Liver (tissue), 9 donors: Measurements from ENCODE around the gene INPP5E. TPM values are rescaled to one million over a fixed set of nuclear protein-coding genes. Genes with fewer than 3 reads are reported as not detected.

ENCODE experiments used
- DNase-seq: peaks from one replicate; pipeline ENCODE4 v3.0.0-alpha.2; 2017; ENCODE audit warnings: low spot score
- H3K27ac ChIP-seq, 2 donors: one replicate each; pipeline ENCODE4 v1.7.0; 2013; ENCODE audit warnings: inconsistent platforms in 2 of 2, low read length in 2 of 2, control low read depth in 1 of 2, low read depth in 1 of 2, mild to moderate bottlenecking in 1 of 2
- H3K27me3 ChIP-seq, 4 donors: one replicate each; pipeline versions ENCODE4 v1.6.1 to v1.7.0; 2013; ENCODE audit warnings: low read length in 3 of 4, inconsistent platforms in 1 of 4, mild to moderate bottlenecking in 1 of 4, moderate library complexity in 1 of 4; ENCODE audit not compliant: control insufficient read depth in 4 of 4, insufficient read depth in 4 of 4
- H3K36me3 ChIP-seq, 4 donors: one replicate each; pipeline versions ENCODE4 v1.6.1 to v1.7.0; 2013; ENCODE audit warnings: low read length in 3 of 4, mild to moderate bottlenecking in 3 of 4, low read depth in 1 of 4, moderate library complexity in 1 of 4; ENCODE audit not compliant: control insufficient read depth in 4 of 4, insufficient read depth in 3 of 4
- H3K4me1 ChIP-seq, 4 donors: one replicate each; pipeline versions ENCODE4 v1.6.1 to v1.7.0; 2013; ENCODE audit warnings: low read length in 3 of 4, mild to moderate bottlenecking in 3 of 4, moderate library complexity in 1 of 4; ENCODE audit not compliant: control insufficient read depth in 4 of 4, insufficient read depth in 4 of 4
- H3K4me3 ChIP-seq, 3 donors: one replicate each; pipeline versions ENCODE4 v1.6.1 to v1.7.0; 2013; ENCODE audit warnings: low read length in 3 of 3, control low read depth in 1 of 3, low read depth in 1 of 3, mild to moderate bottlenecking in 1 of 3
- H3K9ac ChIP-seq, 2 donors: one replicate each; pipeline ENCODE4 v1.7.0; 2013; ENCODE audit warnings: low read length in 2 of 2, mild to moderate bottlenecking in 2 of 2, moderate library complexity in 2 of 2, control low read depth in 1 of 2, low read depth in 1 of 2
- H3K9me3 ChIP-seq, 4 donors: one replicate each; pipeline versions ENCODE4 v1.6.1 to v1.7.0; 2013; ENCODE audit warnings: low read length in 3 of 4; ENCODE audit not compliant: control insufficient read depth in 4 of 4
- ATF3 ChIP-seq: IDR thresholded peaks from 2 replicates; pipeline ENCODE4 v1.6.1; 2016; ENCODE audit warnings: antibody characterized with exemption
- CTCF ChIP-seq: fragments of 150-350 bp; IDR thresholded peaks from 2 replicates; pipeline ENCODE4 v1.5.1; 2017; ENCODE audit warnings: improper control_type of control experiment, low read depth, low read length; ENCODE audit not compliant: missing input control
- EGR1 ChIP-seq, 2 donors: IDR thresholded peaks; 2 replicates each; pipeline ENCODE4 v1.6.1; 2016 to 2018; ENCODE audit warnings: antibody characterized with exemption in 2 of 2, low read depth in 2 of 2
- FOXA2 ChIP-seq: IDR thresholded peaks from 2 replicates; pipeline ENCODE4 v1.6.1; 2016; ENCODE audit warnings: antibody characterized with exemption
- HNF4A ChIP-seq, 2 donors: conservative IDR thresholded peaks; 2 replicates each; pipeline ENCODE4 v1.6.1; 2016; ENCODE audit warnings: antibody characterized with exemption in 2 of 2, mild to moderate bottlenecking in 2 of 2
- JUND ChIP-seq, 2 donors: IDR thresholded peaks; 2 replicates each; pipeline ENCODE4 v1.6.1; 2016; ENCODE audit warnings: antibody characterized with exemption in 2 of 2
- MAX ChIP-seq: IDR thresholded peaks from 2 replicates; pipeline ENCODE4 v1.6.1; 2016; ENCODE audit warnings: antibody characterized with exemption
- REST ChIP-seq: IDR thresholded peaks from 2 replicates; pipeline ENCODE4 v1.6.1; 2016; ENCODE audit warnings: antibody characterized with exemption, mild to moderate bottlenecking
- RXRA ChIP-seq, 2 donors: IDR thresholded peaks; 2 replicates each; pipeline ENCODE4 v1.6.1; 2017 to 2018; ENCODE audit warnings: antibody characterized with exemption in 2 of 2, mild to moderate bottlenecking in 1 of 2
- SP1 ChIP-seq: IDR thresholded peaks from 2 replicates; pipeline ENCODE4 v1.6.1; 2018; ENCODE audit warnings: antibody characterized with exemption, mild to moderate bottlenecking
- TAF1 ChIP-seq: conservative IDR thresholded peaks from 2 replicates; pipeline ENCODE4 v1.6.1; 2016; ENCODE audit warnings: antibody characterized with exemption, mild to moderate bottlenecking
- YY1 ChIP-seq: IDR thresholded peaks from 2 replicates; pipeline ENCODE4 v1.6.1; 2016; ENCODE audit warnings: antibody characterized with exemption, mild to moderate bottlenecking
- WGBS: extraction: QIAGEN DNeasy Blood & Tissue Kit; methylation state at CpG from one replicate; pipeline ENCODE4 v1.1.7; 2013; 5-methylcytosine and 5-hydroxymethylcytosine counted together
- polyA plus RNA-seq, 2 donors: library from polyadenylated mRNA; stranded (reverse) in 1 of 2; unstranded in 1 of 2; fragments of 200-250 nt in 1 of 2; fragments of >200 nt in 1 of 2; fragmentation: Nextera tagmentation in 1 of 2; extraction: Ambion mirVana in 1 of 2; gene quantifications; one replicate each; pipeline versions ENCODE4 v1.2.1 to v1.2.3, GENCODE V29; 2013 to 2015
- total RNA-seq, 2 donors: library from RNA; depleted of rRNA; stranded (reverse); fragments of >200 nt; gene quantifications; one replicate each; pipeline ENCODE4 v1.2.3, GENCODE V29; 2014
- TF ChIP-seq, protein P1 (sequence below): IDR thresholded peaks from 2 replicates; pipeline ENCODE4 v1.6.1; 2016; ENCODE audit warnings: antibody characterized with exemption
- donor health status: healthy.
- donor health status: healthy.
- donor health status: healthy.
- donor health status: healthy.
- donor health status: healthy.

Gene INPP5E
- total and polyA plus RNA-seq, 4 donors, result 1.0 to 3.3 (median 2.9) TPM

- TF ChIP-seq ATF3 (peak; percentile 79), EGR1 (IDR thresholded peaks at IDR 0.05; ENCODE audit: low read depth in 2 of 2) (peak in 1 of 2 donors; percentile 51)
Observed at GRCh38 chr9:136485049-136486045, 45.7 kb upstream of the INPP5E start (continued).

GRCh38 chr9:136484153-136485048, 44.8 kb upstream of the INPP5E start:
- Histone ChIP-seq H3K27me3 (no peaks in the 10 kb centered on the region), H3K9ac (peak overlapping the region; percentile 43 to 86), H3K9me3 (no peaks in the 10 kb centered on the region), H3K36me3 (peaks cover 0 to 4% (median under 1%) of the 10 kb centered on the region in 4 donors), H3K4me3 (peak overlapping the region; percentile 70 to 82 (median 80)), H3K4me1 (peaks cover 17 to 62% (median 46%) of the 10 kb centered on the region in 4 donors), H3K27ac (peak overlapping the region; percentile 96 to 100)
- peak; percentile 65 for TF ChIP-seq SP1
- no peak for TF ChIP-seq CTCF
- peak; percentile 46 for TF ChIP-seq REST
- TF ChIP-seq YY1, result peak; percentile 44
- TF ChIP-seq FOXA2, result no peak
- peak; percentile 55 for TF ChIP-seq TAF1
- TF ChIP-seq HNF4A (conservative IDR thresholded peaks at IDR 0.05), result peak; percentile 49 to 59
- TF ChIP-seq RXRA (IDR thresholded peaks at IDR 0.05), result peak in 1 of 2 donors; percentile 3
- TF ChIP-seq JUND (IDR thresholded peaks at IDR 0.05), result no peak
- TF ChIP-seq MAX, result peak; percentile 51
- TF ChIP-seq, protein P1, sequence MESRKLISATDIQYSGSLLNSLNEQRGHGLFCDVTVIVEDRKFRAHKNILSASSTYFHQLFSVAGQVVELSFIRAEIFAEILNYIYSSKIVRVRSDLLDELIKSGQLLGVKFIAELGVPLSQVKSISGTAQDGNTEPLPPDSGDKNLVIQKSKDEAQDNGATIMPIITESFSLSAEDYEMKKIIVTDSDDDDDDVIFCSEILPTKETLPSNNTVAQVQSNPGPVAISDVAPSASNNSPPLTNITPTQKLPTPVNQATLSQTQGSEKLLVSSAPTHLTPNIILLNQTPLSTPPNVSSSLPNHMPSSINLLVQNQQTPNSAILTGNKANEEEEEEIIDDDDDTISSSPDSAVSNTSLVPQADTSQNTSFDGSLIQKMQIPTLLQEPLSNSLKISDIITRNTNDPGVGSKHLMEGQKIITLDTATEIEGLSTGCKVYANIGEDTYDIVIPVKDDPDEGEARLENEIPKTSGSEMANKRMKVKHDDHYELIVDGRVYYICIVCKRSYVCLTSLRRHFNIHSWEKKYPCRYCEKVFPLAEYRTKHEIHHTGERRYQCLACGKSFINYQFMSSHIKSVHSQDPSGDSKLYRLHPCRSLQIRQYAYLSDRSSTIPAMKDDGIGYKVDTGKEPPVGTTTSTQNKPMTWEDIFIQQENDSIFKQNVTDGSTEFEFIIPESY, result no peak
- TF ChIP-seq EGR1 (IDR thresholded peaks at IDR 0.05; ENCODE audit: low read depth in 2 of 2), result no peak
- WGBS, result 17% methylated on average over 59 of the region's 59 CpGs
- DNase-seq, result peak; percentile 49
